HepG2 (cell line): ENCODE results near the gene LRP10. TPM values are rescaled to one million over a fixed set of nuclear protein-coding genes. Genes with fewer than 3 reads are reported as not detected.

ENCODE experiments used
- CCDC6 ChIP-seq: sonication (generic); formaldehyde crosslinking; IDR thresholded peaks from 2 replicates; pipeline ENCODE4 v1.8.1; 2022; ENCODE audit warnings: mild to moderate bottlenecking, missing genetic modification reagents, moderate library complexity
- DZIP1 ChIP-seq: sonication (generic); formaldehyde crosslinking; IDR thresholded peaks from 2 replicates; pipeline ENCODE4 v1.5.0; 2020; ENCODE audit warnings: mild to moderate bottlenecking, missing genetic modification reagents
- ERF ChIP-seq: IDR thresholded peaks from 2 replicates; pipeline ENCODE4 v1.6.1; 2018; ENCODE audit warnings: missing biosample characterization, missing genetic modification reagents
- NONO ChIP-seq, 2 experiments: fragments of 450-650 bp in 1 of 2; sonication (generic) in 1 of 2; formaldehyde crosslinking in 1 of 2; IDR thresholded peaks in 1 of 2; conservative IDR thresholded peaks in 1 of 2; 2 replicates each; pipeline versions ENCODE4 v1.6.1 to v1.8.0; 2017 to 2022; ENCODE audit warnings: mild to moderate bottlenecking in 1 of 2, missing genetic modification reagents in 1 of 2, moderate library complexity in 1 of 2
- RFX5 ChIP-seq: IDR thresholded peaks from 2 replicates; pipeline ENCODE4 v1.6.1; 2011; ENCODE audit warnings: low read depth, low read length, improper control_type of control experiment
- TARDBP ChIP-seq: sonication (generic); formaldehyde crosslinking; IDR thresholded peaks from 2 replicates; pipeline ENCODE4 v1.8.0; 2022; ENCODE audit warnings: mild to moderate bottlenecking, missing genetic modification reagents
- ZBTB38 ChIP-seq: sonication (generic); formaldehyde crosslinking; IDR thresholded peaks from 2 replicates; pipeline ENCODE4 v1.5.1; 2020; ENCODE audit warnings: mild to moderate bottlenecking, missing genetic modification reagents
- ZBTB49 ChIP-seq: sonication (generic); formaldehyde crosslinking; IDR thresholded peaks from 2 replicates; pipeline ENCODE4 v1.4.0; 2020; ENCODE audit warnings: missing genetic modification reagents, borderline replicate concordance
- ZNF260 ChIP-seq: sonication (generic); formaldehyde crosslinking; IDR thresholded peaks from 2 replicates; pipeline ENCODE4 v1.4.0; 2020; ENCODE audit warnings: missing genetic modification reagents, low read depth, mild to moderate bottlenecking, borderline replicate concordance
- ZNF407 ChIP-seq: sonication (generic); formaldehyde crosslinking; IDR thresholded peaks from one replicate; pipeline ENCODE4 v1.5.1; 2020; ENCODE audit warnings: mild to moderate bottlenecking, missing genetic modification reagents; ENCODE audit errors: not compliant biosample characterization
- ZNF552 ChIP-seq: sonication (generic); formaldehyde crosslinking; IDR thresholded peaks from 2 replicates; pipeline ENCODE4 v1.9.0; 2022; ENCODE audit warnings: missing genetic modification reagents, mild to moderate bottlenecking, borderline replicate concordance
- ZNF556 ChIP-seq: sonication (generic); formaldehyde crosslinking; IDR thresholded peaks from 2 replicates; pipeline ENCODE4 v1.4.0; 2020; ENCODE audit warnings: mild to moderate bottlenecking, missing genetic modification reagents, borderline replicate concordance
- ZNF616 ChIP-seq: sonication (generic); formaldehyde crosslinking; IDR thresholded peaks from 2 replicates; pipeline ENCODE4 v1.5.0; 2020; ENCODE audit warnings: low read depth, mild to moderate bottlenecking, missing genetic modification reagents
- ZNF878 ChIP-seq: sonication (generic); formaldehyde crosslinking; IDR thresholded peaks from 2 replicates; pipeline ENCODE4 v1.8.1; 2023; ENCODE audit warnings: mild to moderate bottlenecking, missing genetic modification reagents, moderate library complexity
- polyA plus RNA-seq, 8 experiments: library from polyadenylated mRNA; depleted of rRNA in 3 of 8; stranded (reverse) in 7 of 8; unstranded in 1 of 8; fragments of >200 nt; fragmentation: Illumina TruSeq in 4 of 8; extraction: Trizol in 4 of 8; gene quantifications; 2 replicates each; pipeline versions ENCODE4 v1.2.1 to v1.2.3, GENCODE V29; 2011 to 2016; ENCODE audit warnings: low read depth in 4 of 8, missing spikeins in 1 of 8, mixed read lengths in 1 of 8; ENCODE audit not compliant: insufficient read depth in 1 of 8
- total RNA-seq, 5 experiments: library from RNA; depleted of rRNA; stranded (reverse); fragments of >200 nt; fragmentation: Illumina TruSeq; extraction: Trizol; gene quantifications; 2 replicates each; pipeline ENCODE4 v1.2.3, GENCODE V29; 2016; ENCODE audit warnings: low read depth in 1 of 5

LRP10 gene
- total and polyA plus RNA-seq, 2 of the 13 experiments (the other 11 are each of a cell fraction or from before 2014, with no cell fraction given), result 16.9 to 45.2 TPM

GRCh38 chr14:22871224-22872032 lies at the start of gene LRP10 (continued):
- TF ChIP-seq ZNF556 (CRISPR knock-in tag) (peak; percentile 97), ZNF260 (CRISPR knock-in tag) (no peak), ZBTB49 (CRISPR knock-in tag) (no peak), ZBTB38 (CRISPR knock-in tag) (peak; percentile 92), ZNF552 (CRISPR knock-in tag) (peak; percentile 44; the same call in 1 of the 2 replicates), ZNF407 (CRISPR knock-in tag) (peak; percentile 99), RFX5 (0 out of 2 replicates have a peak, but pooled peaks have one; percentile 5), NONO (IDR thresholded peaks at IDR 0.05) (no peak), NONO (CRISPR knock-in tag; conservative IDR thresholded peaks at IDR 0.05) (peak; percentile 85), ZNF878 (CRISPR knock-in tag) (peak; percentile 86), DZIP1 (CRISPR knock-in tag) (no peak; the same call in 1 of the 2 replicates), ERF (CRISPR knock-in tag) (peak; percentile 97), ZNF616 (CRISPR knock-in tag) (peak; percentile 77; the same call in 1 of the 2 replicates), TARDBP (CRISPR knock-in tag) (peak; percentile 88), CCDC6 (peak; percentile 90)
